NCI-H2171 (cell line): ENCODE data around the gene NEK4.

Experiments used
- DNase-seq: peaks from one replicate; lab custom pipeline; 2025; lab: John Stamatoyannopoulos, UW

Gene NEK4

DNA sequence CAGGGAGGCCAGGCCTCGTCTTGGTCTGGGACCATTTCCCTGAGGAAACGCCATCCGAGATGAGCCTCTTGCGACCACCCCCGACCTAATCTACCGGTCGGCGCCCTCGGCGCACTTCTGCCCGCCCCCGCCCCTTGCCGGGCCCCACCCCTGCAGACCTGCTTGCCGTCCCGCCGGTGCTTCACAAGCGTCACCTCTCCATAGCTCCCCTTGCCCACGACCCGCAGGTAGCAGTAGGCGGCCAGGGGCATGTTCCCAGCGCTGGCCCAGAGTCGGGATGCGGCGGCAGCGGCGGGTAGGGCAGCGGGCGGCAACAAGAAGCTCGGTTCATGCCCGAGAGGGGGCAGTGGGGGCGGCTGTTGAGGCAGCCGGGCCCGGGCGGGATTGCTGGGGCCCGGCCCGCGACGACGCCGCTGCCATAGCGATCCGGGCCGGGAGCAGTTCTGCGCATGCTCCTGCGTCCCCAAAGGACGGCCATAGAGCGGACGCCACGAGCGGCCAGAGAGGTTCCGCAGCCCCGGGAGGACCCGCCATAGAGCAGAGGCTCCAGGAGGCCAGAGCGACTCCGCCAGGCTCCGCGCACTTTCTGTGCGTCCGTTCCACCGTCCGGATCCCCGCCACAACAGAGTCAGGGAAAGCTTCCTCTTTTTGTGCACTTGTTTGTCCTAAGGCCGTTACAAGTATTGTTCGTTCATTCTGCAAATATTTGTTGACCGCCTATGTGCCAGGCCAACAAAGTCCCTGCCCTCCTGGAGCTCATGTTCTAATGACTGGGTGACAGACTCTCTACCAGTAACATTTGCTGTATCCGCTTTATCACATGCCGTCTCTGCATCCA lies at the start of gene NEK4:
Gene NEK4 (minus strand): TSS at position 445 of the 838 bp plus-strand sequence. CDS start 194 bp downstream, at position 251.
- DNase-seq: peak; percentile 58

DNA sequence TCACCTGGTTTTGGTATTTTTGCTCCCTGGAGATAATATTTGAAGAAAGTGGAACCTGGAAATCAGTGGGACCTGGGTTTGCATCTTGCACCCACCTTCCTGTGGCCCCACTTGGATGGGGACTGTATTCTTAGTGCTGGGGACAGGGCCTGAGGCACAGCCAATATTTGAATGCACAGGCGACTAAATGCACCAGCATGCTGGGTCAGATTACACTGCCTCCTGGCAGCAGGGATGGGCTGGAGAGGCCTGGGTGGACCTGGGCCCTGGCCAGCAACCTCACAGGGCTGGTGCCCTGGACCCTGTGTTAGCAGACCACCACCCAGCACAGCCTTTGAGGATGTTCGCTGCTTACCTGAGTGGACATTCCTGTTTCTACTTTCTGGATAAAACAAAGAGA lies 49.2 kb upstream of the NEK4 start:
- DNase-seq: no peak

DNA sequence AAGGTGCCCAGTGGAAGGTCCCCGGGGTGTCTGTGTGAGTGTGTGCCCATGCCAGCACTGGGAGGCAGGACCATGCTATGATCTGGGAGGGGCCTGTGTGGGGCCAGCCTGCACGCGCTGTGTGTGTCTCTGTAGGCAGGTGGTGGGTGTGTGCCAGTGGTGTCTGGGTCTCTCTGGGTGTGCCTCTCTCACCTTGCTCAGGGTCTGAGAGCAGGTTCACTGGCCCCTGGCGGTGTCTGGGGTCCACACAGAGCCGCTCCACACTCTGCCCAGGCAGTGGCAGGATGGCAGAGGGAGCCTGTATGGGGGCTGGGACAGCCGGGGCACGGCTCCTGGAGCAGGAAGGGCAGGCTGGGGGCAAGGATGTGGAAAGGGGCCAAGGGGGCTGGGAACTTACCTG lies 47.1 kb upstream of the NEK4 start:
- DNase-seq: no peak

DNA sequence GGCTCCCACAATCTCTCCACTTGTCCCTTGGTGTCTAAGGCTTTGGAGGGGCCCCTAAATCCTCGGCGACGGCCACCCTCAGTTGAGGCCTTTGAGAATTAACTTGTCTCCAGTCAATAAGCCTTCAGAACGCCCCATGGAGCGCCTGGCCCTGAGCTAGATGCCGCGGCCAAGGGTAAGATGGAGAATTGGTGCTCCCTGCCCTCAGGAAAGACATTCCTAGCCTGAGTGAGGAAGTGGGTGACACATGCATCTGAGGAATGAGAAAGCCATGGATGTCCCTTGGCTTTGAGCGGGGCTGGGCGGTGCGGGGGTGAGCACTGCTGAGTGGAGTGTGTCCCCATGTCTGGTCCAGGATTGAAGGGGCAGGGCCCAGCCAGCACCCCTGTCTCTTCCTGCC lies 46.5 kb upstream of the NEK4 start:
- DNase-seq: no peak

DNA sequence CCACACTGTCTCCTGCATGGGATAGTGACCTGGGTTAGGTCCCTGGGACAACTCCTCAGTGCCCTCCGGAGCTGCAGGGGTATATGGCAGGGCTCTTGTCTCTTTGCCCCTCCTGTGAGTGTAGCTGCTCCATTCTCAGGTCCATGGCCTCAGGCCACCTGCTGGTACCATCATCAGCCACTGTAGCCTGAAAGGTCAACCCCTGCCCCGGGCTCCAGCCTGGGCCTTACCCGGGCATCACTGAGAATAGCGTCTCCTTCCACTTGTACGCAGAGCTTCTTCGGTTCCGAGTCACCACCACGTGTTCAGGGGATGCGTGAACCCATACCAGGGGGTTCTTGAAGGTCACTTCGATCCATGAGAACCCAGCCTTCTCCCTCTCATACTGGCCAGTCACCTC lies 45.9 kb upstream of the NEK4 start:
- no peak for DNase-seq

DNA sequence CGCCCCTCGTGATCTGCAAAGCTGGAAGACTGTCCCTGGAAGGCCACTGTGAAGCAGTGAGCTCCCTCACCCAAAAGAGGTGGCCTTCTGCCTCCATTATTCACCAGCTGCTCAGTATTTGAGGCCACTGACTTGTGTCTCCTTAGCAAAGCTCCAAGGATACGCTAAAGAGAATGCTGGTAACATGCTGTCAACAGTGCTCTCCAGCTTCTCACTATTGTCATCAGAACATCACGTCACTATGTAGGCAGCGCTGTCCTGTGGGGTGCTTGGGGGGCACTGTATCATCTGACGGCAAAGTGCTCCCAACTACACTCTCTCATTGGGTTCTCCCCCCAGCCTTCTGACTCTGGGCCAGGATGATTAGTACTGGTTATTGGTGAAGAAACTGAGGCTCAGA lies 45.5 kb upstream of the NEK4 start:
- no peak for DNase-seq

DNA sequence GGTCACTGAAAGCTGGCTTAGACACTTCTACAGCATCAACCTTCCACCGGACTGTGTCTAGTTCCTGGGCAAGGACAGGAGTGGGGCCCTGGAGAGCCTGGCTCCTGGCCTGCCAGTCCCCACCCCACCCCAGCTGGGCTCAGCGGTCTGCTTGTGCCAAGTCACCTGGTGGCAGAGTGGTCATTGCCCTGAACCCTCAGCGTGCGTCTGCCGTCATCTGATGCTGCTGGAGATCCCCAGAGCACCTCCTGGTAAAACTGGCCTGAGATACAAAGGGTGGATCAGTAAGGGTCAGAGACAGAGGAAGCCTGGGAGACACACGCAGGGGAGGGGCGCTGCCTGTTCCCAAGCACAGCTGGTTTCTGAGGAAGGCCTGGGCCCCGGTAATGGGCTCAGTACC lies 43.1 kb upstream of the NEK4 start:
- no peak for DNase-seq

DNA sequence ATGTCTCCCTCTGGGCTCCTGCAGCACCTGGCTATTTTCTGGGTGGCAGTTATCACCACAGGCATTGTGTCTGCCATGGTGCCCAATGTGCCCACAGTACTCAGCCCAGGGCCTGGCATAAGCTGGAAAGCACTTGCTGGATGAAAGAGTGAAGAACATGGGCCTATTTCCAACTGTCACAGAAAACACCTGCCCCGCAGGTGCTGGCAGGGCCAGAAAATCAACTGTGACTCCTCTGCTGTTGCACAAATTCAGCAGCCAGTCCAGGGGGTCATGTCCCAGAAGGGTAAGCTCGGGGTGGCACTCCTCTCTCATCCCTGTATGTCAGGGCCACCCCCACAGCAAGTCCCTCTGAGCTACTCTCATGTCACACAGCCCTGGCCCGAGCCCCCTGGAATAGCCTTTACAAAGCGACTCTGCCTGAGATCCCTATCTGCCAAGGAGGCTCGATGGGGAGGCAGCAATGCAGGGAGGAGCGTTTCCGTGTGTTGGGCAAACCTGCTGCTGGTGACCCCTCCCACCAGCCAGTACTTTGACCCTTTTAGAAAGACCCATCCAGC lies 40.8 kb upstream of the NEK4 start:
- no peak for DNase-seq

DNA sequence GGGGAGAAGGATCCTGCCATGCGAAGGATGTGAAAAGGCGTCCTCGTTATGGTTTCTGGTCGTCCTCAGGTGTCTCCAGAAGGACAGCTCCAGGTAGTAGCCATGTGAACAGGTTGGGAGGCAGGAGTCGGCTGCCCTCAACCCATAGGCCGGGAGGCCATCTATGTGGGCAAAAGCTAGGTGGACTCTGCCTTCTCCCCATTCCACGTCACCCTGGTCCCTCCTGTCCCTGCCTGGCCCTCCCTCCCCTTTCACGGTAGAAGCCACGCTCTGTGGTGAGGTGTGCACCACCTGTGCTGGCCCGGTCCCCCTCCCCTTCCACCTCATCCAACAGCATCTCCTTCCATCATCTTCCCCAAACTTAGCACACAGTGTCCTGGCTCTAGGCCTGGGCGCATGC lies 40.2 kb upstream of the NEK4 start:
- no peak for DNase-seq

DNA sequence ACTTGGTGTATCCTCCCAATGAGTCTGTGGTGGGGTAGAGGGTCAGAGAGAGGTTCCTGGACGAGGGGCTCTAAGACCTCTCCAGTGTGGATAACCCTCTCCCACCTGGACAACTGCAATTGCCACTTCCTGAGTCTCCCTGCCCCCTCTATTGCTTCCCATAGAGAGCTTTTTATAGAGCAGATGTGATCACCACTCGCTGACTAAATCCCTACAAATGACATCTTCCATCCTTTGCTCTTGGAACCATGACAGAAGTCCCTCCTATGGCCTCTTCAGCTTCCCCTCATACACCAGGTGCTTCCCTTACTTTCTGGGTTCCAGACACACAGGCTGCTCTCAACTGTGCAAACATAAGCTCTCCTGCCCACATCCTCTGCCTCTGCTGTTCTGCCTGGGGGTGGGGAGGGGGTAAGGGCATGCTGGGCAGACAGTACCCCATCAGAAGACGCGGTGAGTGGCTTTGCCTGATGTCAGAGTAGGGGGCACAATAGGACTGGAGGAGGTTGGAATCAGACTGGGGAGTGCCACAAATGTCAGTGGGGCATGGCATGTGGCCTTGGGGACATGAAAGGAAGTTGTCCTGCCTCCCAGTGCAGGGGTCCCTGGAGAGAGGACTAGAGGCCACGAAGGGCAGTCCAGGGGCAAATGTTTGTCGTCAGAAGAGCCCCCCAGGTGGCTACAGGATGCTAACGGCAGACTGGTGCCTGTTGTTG lies 39.1 kb upstream of the NEK4 start:
- DNase-seq: no peak

DNA sequence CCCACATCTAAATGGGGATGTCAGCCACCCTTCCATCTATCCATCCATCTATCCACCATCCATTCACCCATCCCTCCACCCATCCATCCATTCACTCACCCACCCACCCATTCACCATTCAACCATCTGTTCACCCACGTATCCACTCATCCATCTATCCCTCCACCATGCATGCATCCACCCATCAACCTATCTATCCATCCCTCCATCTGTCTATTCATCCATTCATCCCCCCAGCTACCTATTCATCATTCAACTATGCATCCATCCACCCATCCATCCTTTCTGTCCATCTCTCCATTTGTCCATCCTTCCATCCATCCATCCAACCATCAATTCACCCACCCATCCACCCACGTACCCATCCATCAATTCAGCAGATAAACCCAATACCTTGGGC lies 38.4 kb upstream of the NEK4 start:
- DNase-seq: no peak

DNA sequence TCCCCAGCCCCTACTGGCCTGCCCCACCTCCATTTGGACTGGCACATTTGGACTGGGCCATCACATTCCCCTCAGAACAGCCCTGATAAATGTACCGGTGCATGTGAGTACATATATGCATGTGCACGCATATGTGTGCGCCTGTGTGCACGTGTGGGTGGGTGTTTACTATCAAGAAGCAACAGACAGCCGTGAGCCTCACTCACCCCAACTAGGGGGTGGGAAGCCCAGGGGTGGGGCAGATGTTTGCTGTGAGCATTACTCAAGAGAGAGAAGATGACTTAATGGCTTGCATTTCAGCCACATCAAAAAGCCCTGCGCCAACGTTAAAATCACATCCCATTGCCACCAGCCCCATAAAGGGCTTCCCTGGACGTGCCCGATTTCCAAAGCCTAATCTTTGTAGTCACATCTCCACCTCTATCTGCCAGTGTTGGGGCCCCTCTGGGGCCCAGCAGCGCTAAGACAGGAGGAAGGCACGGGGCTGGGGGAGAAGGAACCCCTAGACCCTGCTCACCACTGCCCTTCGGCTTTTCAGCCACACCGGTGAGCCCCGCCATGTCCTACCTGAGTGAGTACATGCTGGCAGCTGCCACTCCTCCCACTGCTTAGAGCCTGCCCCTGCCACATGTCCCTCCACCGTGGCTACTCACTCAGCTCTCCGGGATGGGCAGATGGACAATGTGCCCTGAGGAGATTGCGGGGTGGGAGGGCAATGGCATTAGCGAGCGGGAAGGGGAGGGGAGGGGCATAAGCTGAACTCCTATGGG lies 34.7 kb upstream of the NEK4 start:
- DNase-seq: no peak

DNA sequence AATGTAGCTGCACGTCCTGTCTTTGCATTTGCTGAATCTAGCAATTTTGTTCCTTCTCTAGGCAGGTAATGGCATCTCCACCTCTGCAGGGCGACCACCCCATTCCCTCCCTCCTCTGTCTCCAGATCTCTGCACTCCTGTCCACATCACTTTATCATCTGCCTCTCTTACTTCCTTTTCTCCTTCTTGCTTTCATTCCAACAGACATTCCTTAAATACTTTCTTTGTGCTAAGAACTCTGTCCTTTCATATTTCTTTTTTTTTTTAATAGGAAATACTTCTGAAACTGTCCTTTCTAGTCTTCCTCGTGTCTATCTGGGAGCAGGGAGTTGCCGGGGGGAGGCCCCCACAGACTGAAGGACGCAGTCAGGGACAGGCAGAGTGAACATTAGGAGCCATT lies 31.1 kb upstream of the NEK4 start:
- DNase-seq: no peak

DNA sequence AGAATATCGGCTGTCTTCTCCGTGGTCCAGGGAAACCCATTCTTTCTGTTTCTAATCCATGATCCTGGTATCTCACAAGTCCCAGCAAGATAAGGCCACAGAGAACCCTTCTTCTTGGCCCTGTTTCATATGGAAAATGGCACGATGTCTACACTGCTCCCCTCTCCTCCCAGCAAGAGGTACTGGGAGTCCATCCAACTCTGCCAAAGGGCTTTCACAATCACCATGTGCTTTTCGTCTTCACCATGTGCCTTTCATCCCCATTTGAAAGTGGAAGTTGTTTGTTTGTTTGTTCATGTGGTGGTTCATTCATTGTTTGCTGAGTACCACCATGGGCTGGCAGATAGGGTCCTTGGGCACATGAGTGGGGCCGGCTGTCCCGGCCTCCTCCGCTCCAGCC lies 29.3 kb upstream of the NEK4 start:
- DNase-seq: no peak

DNA sequence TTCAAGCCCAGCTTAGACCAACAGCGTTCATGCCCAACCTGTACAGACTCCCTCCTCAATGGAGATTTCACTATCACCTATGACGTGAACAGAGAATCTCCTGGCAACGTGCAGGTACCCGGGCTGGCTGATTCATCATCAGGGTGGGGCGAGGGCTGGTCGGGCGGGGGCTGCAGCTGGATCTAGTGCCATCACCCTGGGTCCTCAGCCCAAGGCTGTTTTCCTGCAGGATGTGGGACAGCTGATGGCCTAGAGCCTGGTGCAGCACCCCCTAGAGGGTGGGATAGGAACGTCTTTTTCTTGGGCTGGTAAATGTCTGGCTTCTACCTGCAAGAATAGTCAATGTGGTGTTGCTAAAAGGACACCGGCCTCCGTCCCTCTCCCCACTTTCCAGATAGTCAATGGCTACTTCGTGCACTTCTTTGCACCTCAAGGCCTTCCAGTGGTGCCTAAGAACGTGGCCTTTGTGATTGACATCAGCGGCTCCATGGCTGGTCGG lies 28.3 kb upstream of the NEK4 start:
- no peak for DNase-seq

DNA sequence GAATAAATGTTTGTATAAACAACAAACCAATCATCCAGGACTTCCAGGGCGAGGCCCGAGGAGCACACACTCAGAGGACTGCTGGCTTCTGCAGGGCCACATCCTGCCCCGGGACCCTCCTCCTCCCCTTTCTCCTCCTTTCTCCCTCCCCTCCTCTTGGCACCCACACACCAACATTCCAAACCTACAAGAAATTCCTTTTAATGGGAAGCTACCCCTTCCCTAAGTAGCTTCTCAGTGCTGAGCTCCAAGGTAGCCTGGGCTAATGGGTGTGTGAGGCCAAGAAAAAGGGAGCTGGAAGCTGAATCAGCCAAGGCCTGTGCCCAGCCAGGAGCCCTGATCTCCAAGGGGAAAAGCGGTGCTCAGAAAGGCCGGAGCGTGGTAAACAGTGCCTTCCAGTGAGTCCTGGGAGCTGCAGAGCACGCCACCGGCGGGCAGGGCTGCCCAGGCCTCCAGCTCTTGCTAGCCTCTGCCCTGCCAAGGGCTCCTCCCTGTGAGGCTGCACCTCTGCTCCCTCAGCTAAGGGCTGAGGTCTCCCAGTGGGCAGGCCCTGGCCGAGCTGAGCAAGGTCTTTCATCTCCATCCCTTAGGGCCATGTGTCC lies 27.7 kb upstream of the NEK4 start:
- DNase-seq: no peak

DNA sequence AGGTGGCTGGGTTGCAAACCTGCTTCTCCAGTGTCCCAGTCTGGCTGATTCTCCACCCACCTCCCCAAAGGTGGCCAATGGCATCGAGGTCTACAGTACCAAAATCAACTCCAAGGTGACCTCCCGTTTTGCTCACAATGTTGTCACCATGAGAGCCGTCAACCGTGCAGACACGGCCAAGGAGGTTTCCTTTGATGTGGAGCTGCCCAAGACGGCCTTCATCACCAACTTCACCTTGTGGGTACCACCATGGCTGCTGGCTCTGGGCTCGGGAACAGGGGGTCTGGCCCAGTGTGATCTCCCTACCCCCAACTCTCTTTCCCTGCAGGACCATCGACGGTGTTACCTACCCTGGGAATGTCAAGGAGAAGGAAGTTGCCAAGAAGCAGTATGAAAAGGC lies 25.7 kb upstream of the NEK4 start:
- no peak for DNase-seq

DNA sequence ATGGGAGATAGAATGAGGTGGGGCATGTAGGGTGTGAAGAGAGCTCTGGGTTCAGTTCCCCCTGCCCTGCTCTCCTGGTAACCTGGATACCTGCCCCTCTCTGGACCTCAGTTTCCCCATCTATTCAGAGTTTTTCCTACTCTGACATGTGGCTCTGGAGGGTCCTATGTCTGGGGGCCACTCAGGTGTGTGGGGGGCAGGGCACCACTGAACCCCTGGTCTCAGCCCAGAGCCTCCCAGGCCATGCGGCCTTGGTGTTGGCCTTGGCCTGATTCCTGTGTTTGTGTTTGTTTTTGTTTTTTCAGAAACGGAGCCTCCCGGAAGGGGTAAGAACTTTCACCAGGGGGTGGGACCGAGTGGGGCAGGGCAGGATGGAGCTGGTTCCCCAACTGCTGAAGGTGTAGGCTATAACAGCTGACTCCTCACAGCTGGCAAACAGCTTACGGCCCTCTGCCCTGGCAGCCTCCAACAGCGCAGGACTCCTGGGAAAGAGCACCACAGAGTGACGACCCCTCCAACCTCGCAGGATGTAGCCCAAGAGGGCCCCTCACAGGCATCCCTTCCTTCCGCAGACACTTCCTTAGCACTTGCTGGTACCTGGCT lies 24.7 kb upstream of the NEK4 start:
- DNase-seq: no peak

DNA sequence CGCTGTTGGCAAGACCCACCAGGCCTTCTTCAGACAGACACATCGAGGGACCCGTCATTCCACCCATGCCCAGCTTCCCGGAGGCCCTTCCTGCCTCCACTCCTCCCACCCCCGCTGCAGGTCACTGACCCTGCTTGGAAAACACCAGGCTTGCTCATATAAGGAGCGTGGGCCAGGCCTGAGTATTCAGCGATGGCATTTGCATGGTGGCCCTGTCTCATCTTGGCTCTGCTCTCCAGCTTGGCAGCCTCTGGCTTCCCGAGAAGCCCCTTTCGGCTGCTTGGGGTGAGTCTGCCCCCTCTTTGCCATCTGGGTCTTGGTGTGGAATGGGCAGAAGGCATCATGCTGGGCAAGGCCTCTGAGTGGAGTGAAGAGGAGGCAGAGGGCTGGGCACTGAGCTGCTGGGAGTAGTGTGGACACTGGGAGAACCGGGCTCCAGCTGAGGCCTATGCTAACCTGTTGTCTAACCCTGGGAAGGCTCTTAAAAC lies 23.9 kb upstream of the NEK4 start, which contains the start of gene ITIH3:
Gene ITIH3 (plus strand): TSS at position 185 of the 488 bp plus-strand sequence. CDS start 8 bp downstream, at position 193.
- no peak for DNase-seq

DNA sequence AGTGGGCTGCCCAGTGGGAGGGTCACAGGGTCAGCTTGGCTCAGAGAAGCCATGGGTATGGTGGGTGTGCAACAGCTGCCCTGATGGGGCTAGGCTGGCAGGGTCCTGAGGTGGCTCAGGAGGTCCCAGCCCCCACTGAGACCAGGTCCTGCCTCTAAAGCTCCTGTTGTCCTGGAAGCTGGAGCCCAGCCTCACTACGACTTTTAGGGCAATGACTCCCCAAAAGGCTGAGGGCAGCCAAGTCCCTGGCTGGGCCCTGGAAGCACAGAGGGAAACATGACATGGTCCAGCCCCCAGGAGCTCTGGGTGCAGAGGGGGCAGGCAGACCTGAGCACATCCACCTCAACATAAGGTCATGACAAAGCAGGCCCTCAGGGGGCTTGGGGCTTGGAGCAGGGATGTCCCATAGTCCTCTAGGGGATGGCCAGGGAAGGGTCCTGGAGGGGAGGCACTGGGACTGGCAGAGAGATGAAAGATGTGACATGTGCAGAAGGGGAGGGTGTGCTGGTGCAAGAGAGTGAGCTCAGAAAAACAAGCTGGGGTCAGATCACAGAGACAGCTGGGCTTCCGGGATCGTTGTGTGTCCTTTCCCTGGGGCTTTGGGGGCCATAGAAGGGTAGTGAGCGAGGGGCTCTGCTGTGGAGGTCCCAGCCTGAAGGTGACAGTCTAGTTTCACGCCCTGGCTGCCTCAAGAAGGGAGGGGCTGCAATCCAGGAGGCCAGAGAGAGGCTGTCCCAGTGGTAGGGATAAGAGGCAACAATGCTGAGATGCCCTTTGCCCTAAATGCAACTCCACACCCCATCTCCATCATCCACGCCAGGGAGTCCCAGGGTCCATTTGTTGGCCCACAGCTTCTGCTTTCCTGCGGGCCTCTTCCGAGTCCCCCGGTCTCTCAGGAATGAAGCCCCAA lies 23.2 kb upstream of the NEK4 start:
- DNase-seq: no peak
